Coronary artery (tissue), 2 donors: ENCODE results near the gene SPPL2B.

Experiments used
- DNase-seq: peaks from one replicate; pipeline ENCODE4 v3.0.0-alpha.2; 2017; ENCODE audit warnings: low spot score
- H3K27ac ChIP-seq, 2 donors: fragments of 200-600 bp; sonication (generic); one replicate each; pipeline ENCODE4 v1.5.1; 2016 to 2019
- H3K4me3 ChIP-seq: fragments of 200-600 bp; sonication (generic); 2 replicates; pipeline ENCODE4 v1.5.1; 2016; ENCODE audit warnings: mild to moderate bottlenecking, moderate library complexity
- CTCF ChIP-seq: fragments of 200-600 bp; sonication (generic); IDR thresholded peaks from one replicate; pipeline ENCODE4 v1.5.1; 2019; ENCODE audit warnings: antibody characterized with exemption

SPPL2B gene

GRCh38 chr19:2330632-2331284, 2.3 kb downstream of the SPPL2B start:
- TF ChIP-seq CTCF, result no peak
- no peak for DNase-seq
- Histone ChIP-seq H3K4me3 (no peak overlapping the region), H3K27ac (no peak overlapping the region)

- Histone ChIP-seq H3K27ac (no peak overlapping the region), H3K4me3 (no peak overlapping the region)
- TF ChIP-seq CTCF, result no peak
- no peak for DNase-seq
These were observed 3.2 kb downstream of the SPPL2B start for GRCh38 chr19:2331601-2332246.

- TF ChIP-seq CTCF, result no peak
- H3K4me3 ChIP-seq, result no peak overlapping the region
- no peak for DNase-seq
- no peak overlapping the region for H3K27ac ChIP-seq
These were observed 4.0 kb downstream of the SPPL2B start for GRCh38 chr19:2332341-2333026.

GRCh38 chr19:2333027-2333806, 4.7 kb downstream of the SPPL2B start:
- no peak overlapping the region for H3K27ac ChIP-seq
- TF ChIP-seq CTCF, result no peak
- no peak overlapping the region for H3K4me3 ChIP-seq
- no peak for DNase-seq

- DNase-seq, result no peak
- H3K27ac ChIP-seq, result no peak overlapping the region
- no peak overlapping the region for H3K4me3 ChIP-seq
- no peak for TF ChIP-seq CTCF
These were observed 5.3 kb downstream of the SPPL2B start for GRCh38 chr19:2333807-2334211.

- DNase-seq, result no peak
- TF ChIP-seq CTCF, result no peak
- Histone ChIP-seq H3K27ac (no peak overlapping the region), H3K4me3 (no peak overlapping the region)
These were observed 5.9 kb downstream of the SPPL2B start for GRCh38 chr19:2334426-2334825.
